GM18511 (cell line): ENCODE measurements around the gene ITGB3.

Source experiments
- ATAC-seq: cut with Tn5 transposase; IDR thresholded peaks from one replicate; pipeline ENCODE4 v1.9.1; 2021; ENCODE audit warnings: mild to moderate bottlenecking, moderate library complexity; ENCODE audit not compliant: unreplicated experiment

The ITGB3 gene

GRCh38 chr17:47295874-47296255 lies 42.2 kb downstream of the ITGB3 start:
- no peak for ATAC-seq

DNA sequence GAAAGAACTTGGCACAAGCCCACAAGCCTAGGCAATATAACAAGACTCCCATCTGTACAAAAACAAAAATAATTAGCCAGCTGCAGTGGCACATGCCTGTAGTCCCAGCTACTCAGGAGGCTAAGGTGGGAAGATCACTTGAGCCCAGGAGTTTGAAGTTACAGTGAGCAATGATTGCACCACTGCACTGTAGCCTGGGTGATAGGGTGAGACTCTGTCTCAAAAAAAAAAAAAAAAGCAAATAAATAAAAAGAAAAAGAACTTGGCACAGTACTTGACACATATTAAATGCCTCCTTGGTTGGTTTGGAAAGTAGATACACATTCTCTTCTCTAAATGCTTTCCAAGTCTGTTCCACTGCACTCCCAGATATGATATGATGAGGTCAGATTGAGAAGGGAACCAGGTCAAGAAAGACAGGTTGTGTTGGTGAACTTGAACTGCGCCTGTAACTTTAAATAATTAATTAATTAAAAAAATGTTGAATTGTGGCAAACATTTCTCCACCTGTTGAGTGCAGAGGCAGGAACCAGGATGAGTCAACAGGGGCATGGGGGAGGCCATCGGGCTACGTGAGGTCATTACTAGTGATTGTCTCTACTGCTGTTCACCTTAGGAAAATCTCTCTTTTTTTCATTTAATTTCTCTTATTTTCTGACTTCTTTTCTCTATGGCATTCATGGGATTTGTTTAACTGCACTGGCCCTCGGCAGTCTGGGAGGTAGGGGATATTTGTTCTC lies 44.2 kb downstream of the ITGB3 start:
- no peak for ATAC-seq

GRCh38 chr17:47298712-47299111 lies 45.1 kb downstream of the ITGB3 start:
- no peak for ATAC-seq

DNA sequence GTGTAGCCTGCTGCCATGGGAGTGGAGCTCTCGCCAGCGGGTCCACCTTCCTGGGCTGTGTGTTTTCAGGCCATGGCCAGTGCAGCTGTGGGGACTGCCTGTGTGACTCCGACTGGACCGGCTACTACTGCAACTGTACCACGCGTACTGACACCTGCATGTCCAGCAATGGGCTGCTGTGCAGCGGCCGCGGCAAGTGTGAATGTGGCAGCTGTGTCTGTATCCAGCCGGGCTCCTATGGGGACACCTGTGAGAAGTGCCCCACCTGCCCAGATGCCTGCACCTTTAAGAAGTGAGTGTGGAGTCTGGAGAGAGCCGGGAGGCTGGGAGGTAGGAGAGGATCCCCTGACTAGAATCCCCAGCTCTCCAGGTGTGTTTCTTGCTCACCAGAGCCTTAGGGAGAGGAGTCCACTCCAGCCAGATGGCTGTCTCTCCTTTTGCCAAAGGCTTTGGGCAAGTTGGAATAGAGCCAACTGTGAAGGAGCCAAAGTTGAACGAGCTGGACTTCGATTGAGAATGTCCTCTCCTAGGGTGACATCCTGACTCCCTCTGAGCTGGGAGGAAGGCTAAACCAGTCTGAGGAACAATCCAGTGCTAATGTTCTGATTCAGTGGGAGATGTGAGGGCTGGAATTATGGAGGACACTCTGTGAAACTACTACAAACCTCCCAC lies 45.7 kb downstream of the ITGB3 start:
- ATAC-seq = no peak

DNA sequence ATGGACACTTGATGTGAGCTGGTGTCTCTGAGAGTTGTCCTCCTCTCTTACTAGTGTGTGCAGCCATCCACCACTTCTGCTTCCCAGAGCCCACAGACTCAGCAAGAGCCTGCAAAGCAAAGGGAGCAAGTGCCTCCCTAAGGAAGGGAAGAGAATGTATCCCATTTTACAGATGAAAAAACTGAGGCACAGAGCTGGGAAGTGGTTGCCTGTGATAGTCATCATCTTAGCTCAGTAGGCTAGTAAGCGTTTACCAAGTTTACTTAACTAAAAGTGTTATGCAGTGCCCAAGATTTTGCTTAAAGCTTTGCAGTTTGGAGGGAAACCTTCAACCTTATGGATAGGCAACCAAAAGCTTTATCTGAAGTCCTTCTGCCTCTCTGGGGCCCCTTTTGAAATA lies 47.1 kb downstream of the ITGB3 start:
- ATAC-seq = no peak

- ATAC-seq = no peak
Observed at GRCh38 chr17:47301161-47301560, 47.5 kb downstream of the ITGB3 start.

GRCh38 chr17:47301831-47302230 lies 48.2 kb downstream of the ITGB3 start:
- ATAC-seq = no peak

GRCh38 chr17:47304186-47304585 lies 50.6 kb downstream of the ITGB3 start:
- no peak for ATAC-seq

DNA sequence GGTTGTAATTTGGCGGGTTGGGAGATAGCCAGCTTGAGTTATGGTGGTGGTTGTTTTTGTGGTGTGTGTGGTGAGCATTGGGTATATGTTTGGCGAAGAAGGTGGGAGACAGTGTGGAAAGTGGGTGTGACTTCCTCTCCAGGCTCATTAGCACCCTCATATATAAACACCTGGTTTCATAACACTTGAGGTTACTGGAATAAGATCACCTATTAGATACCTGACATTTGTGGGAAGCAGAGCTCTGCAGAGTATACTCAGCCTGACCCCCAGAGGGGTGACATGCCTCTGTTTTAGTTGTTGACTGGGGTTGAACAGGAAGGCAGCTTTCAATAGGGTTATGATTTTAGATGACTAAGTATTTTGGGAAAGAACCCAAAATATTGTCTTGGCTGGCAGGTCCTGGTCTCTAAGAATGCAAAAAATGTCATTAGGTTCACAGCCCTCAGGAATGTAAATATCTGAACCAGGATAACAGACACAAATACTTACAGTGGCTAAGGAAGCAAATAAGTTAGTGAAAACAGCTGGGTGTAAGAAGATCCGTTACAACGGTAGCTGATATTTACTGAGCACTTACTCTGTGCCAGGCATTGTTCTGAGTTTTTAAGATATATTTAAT lies 51.8 kb downstream of the ITGB3 start:
- no peak for ATAC-seq

DNA sequence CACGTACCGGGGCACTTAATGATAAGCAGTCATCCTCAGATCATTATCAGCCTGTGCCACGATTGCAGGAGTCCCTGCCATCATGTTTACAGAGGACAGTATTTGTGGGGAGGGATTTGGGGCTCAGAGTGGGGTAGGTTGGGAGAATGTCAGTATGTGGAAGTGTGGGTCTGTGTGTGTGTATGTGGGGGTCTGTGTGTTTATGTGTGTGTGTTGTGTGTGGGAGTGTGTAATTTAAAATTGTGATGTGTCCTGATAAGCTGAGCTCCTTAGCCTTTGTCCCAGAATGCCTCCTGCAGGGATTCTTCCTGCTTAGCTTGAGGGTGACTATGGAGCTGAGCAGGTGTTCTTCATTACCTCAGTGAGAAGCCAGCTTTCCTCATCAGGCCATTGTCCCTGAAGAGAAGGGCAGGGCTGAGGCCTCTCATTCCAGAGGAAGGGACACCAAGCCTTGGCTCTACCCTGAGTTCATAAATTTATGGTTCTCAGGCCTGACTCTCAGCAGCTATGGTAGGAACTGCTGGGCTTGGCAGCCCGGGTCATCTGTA lies 56.6 kb downstream of the ITGB3 start:
- ATAC-seq = no peak

DNA sequence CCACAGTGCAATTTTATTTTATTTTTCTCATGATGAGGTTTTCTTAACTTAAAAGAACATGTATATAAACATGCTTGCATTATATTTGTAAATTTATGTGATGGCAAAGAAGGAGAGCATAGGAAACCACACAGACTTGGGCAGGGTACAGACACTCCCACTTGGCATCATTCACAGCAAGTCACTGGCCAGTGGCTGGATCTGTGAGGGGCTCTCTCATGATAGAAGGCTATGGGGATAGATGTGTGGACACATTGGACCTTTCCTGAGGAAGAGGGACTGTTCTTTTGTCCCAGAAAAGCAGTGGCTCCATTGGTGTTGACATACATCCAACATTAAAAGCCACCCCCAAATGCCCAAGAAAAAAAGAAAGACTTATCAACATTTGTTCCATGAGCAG lies 57.8 kb downstream of the ITGB3 start:
- no peak for ATAC-seq

DNA sequence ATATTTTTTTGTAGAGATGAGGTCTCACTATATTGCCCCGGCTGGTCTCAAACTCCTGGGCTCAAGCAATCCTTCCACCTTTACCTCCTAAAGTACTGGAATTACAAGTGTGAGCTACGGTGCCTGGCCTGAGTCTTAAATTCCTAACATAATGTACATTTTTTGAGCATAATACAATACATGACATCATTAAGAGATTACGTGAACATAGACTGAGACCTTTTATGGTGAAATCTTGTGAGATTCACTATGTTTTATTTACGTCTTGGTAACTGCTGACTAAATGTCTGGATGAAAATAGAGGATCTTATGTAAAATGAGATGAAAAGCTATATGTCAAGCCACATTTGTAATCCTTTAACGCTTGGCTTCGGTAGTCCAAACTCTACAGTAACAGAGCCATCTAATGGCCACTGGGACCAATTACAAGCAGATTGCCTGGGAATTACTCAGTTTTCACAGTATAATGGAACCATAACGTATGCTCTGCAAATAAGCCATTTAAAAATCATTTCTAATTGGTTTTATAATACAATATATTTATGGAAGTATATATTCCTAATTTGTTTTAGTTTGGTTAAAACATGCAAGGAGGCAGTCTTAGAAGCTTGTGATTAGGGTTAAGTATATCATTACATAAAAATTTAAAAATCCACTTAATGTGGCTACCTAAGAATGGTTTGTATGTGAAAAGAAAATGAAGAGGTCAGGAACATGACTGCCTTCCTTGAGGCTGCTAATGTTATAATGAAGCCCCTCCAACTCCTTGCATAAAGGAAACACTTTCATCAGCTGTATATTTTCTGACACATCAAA lies 62.0 kb downstream of the ITGB3 start:
- no peak for ATAC-seq

- ATAC-seq = no peak
Observed at GRCh38 chr17:47316311-47316710, 62.7 kb downstream of the ITGB3 start.

GRCh38 chr17:47317119-47317518 lies 63.5 kb downstream of the ITGB3 start:
- ATAC-seq = no peak

DNA sequence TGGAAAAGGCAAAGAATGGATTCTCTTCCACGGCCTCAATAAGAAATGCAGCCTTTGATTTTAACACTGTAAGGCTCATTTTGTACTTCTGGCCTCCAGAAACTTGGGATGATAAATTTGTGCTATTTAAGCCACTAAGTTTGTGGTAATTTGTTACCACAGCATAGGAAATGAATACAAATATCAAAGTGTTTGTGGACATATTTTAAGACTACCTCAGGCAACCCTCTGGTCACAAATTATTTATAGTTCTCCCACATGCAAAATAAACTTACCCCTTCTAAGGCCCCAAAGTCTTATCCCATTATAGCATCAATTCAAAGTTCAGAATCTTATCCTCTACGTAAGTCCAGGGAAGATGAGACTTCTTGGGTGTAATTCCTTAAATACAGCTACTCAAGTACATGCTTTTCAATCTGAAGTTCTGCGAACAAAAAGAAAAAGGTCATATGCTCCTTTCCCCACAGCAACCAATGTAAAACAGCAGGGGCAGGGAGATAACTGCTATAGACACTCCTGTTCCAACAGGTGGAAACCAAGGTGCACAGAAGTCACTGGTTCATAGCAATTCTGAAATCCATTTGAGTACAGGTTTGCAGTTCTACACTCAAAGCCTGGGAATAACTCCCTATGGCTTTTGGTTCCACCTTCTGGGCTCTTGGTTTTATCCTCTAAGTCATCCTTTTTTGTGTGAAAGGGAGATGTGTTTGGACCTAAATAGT lies 64.7 kb downstream of the ITGB3 start:
- no peak for ATAC-seq

DNA sequence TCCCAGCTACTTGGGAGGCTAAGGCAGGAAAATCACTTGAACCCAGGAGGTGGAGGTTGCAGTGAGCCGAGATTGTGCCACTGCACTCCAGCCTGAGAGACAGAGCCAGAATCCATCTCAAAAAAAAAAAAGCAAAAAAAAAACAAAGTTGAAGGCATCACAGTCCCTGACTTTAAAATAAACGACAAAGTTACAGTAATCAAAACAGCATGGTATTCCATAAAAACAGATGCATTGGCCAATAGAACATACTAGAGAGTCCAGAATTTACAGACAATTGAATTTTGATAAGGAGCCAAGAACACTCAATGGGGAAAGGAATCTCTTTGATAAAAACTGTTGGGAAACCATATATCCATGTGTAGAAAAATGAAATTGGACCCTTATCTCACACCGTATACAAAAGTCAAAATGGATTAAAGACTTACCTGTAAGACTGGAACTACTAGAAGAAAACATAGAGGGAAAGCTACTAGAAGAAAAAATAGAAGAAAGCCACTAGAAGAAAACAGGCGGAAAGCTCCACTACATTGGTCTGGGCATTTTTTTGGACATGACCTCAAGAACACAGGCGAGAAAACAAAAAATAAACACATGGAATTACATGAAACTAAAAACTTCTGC lies 67.4 kb downstream of the ITGB3 start:
- ATAC-seq = no peak

DNA sequence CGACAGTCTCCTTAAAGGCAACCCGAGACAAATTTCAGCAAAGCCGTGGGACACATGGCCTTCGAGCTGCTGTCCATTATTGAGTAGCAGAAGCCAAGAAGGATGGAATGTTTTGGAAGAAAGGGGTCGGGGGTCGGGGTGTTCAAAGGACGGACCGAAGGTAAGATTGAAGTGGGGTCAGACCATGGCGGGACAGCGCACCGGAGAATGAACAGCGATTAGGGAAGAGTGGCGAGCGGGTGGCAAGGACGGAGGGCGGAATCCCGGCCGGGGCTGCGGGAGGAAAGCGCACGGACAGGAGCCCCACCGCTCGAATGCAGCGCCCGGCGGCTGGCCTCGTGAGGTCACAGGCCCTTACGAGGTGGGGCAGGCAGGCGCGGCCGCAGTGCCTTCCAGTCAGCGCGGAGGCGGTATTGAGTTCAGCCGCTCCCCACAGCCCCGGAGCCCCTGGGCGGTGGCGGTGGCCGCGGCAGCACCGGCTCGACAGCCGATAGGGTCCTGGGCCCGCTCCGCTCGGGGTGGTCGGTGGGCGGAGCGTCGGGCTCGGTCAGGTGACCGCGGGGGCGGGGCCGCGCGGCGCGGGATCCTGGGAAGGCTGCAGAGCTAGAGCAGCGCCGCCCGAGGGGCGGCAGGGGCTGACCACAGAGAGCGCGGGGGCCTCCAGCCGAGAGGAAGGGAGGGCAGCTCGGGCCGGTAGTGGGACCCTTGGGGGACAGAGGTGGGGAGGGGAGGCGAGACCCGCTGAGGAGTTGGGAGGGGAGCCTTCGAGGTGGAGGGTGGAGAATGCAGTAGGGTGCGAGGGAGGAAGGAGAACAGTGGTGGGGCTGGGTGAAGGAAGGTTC lies 70.0 kb downstream of the ITGB3 start, which contains the start of gene EFCAB13:
EFCAB13 (plus strand) TSS at position 574 of the 842 bp plus-strand sequence. CDS start 4,399 bp downstream, outside the sequence.
- peak; percentile 84 for ATAC-seq

GRCh38 chr17:47324224-47325020 lies 70.8 kb downstream of the ITGB3 start:
- peak; percentile 40 for ATAC-seq
